DMS53 treated with DMSO at 0.1 percent for 48 hours (cell line): ENCODE results near the gene ALDH3B2.
A peak's percentile ranks its signal among the peaks of the same experiment; 100 is the strongest.

ENCODE experiments used
- DNase-seq: peaks from one replicate; lab custom pipeline; 2025; ENCODE audit not compliant: unreplicated experiment; lab: John Stamatoyannopoulos, UW

Gene ALDH3B2

DNA sequence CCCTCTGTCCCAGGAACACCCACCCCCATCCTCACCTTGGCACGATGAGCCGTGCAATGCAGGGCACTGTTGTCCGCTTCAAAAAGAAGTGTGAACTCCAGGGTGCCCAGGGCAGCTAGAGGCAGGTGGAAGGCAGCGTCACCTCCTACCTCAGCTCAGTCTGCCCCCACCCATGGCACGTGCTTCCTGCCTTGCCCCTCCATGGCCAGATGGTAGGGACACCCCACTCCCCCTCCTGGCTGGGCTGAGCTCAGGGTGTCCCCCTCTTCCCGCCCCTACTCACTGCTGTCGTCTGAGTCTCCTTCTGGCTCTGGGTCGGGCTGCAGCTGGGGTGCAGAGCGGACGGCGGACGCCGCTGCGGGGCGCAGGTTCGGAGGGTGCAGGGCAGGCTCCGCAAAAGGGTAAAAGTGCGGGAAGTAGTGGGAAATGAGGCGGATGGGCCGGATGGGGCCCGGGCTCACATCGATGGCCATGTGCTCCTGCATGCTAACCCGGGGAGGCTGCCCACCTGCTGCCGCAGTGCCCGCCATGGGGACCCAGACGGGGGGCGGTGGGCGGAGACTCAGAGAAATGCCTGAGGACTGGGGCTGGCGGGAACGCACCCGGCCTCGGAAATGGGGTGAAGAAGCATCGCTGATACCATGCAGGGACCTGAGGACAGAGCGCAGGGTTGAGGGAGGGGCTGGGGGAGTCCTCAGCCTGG, 58.5 kb downstream of the ALDH3B2 start:
- DNase-seq = no peak

DNA sequence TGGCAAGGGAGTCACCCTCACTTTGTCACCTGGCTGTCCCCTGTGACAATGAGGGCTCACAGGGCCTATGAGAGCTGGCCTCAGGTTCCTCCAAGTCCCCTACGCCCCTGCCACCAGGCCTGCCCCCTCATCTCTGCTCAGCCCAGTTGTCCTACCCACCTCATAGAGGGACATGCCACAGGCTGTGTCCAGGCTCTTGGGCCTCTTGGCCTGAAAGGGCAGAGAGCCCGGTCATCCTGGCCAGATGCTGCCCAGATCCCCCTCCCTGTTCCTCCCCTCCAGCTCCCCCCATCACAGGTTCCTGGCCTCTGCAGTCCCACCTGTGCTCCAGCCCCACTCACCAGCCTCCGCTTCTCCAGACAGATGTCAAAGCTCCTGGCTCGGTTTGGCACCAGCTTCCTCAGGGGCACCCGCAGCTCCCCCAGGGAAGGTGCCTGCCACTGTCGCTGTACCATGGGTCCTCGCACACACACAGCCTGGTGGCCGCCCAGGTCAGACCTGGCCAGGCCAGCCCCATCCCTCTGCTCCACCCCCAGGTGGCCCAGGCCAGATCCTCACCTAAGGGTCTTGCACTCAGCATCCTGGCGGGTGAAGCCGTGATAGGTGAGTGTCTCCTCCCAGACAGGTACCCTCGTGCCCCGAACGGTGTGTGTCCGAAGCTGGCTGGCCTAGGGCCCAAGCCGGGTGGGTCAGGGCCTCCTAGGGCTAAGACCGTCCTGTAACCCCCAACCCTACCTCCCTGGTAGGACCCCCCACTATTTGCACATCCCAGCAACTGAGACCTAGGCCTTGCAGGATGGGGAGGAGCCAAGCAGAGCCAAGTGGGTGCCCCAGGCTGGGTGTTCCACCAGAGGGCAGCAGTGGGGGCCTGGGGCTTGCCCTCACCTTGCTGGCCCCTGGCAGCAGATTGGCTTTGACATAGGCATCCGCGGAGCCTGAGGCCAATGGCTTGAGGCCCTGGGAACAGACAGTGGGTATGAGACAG, 59.4 kb downstream of the ALDH3B2 start:
- DNase-seq = peak; percentile 66

DNA sequence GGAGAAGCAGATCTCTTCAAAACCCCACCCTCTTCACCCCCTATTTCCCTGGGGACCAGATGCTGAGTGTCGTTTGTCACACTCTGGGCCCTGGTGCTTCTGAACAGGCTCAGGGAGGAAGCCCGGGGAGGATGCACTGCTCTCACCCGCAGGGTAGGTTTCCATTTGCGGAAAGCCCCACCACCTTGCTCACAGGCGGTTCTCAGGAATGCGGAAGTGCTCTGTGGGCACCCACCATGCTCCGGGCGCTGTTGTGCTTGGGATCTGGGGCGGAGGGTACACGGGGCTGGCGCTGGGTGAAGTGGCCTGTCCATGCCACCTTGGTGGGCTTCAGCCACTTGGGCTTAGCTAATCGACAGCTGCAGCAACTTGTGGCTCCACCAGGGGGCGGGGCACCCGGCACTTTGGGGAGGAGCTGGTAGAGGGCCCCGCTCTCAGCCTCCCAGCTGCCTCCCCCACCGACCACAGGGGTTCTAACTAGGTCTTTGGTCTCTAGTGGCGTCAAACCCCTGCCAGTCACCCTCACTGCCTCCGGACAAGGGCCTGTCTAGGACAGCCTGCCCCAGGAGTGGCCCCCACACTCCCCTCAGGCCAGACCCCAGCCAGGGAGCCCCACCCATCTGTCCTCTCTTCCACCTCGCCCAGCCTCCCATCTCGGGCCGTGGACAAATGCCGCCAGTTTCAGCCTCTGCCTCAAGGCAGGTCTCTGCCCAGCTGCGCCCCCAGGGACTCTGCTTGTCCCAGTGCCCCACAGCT, 60.3 kb downstream of the ALDH3B2 start:
- peak; percentile 21 for DNase-seq

DNA sequence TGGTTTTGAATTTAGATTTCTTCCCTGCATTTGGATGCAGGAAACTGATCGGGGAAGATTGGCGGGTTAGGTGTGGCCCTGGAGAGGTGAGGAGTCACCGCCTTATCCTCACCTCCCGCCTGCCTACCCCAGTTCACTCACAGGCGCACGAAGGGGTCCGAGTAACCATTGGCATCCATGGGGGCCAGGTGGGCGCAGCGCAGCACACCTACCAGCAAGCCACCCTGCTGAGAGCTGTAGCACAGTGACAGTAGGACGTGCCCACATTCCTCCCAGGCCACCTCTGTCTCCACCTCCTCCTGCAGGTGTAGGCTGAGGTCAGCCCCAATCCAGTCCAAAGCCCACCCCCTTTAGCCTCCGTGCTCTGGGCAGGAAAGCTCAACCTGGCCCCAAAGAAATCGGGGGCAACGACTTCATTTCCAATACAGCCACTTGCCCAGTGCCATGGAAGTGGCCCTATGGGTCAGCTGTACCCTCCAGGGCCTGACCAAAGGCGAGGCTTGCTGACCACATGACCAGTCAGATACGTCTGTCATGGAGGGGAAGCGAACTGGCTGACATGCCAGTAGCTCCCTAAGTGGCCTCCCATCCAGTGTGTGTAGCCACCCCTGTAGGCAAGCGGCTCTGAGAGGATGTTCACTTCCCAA, 61.0 kb downstream of the ALDH3B2 start:
- no peak for DNase-seq

DNA sequence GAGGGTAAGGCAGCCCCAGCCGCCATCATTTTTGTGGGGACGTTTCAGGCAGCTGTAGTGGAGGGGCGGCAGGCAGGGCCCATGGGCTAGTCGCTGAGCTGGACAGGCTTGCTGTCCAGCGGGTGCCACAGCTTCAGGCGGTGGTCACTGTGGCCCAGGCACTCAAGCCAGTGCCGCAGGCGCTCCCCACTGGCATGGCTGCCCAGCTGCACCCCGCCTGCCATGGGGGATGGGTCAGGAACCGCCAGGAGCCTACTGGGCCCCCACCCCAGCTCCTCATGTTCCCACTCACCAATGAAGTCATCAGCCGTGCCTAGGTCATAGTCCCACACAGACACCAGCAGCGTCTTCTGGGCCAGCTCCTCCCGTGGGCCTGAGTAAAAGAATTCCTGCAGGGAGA, 61.7 kb downstream of the ALDH3B2 start:
- DNase-seq = no peak
